HepG2 (cell line): ENCODE measurements around the gene CTSW. TPM values are rescaled to one million over a fixed set of nuclear protein-coding genes. Genes with fewer than 3 reads are reported as not detected.
A peak's percentile ranks its signal among the peaks of the same experiment; 100 is the strongest.

ENCODE experiments used
- ARNTL ChIP-seq: sonication (generic); formaldehyde crosslinking; IDR thresholded peaks from 2 replicates; pipeline ENCODE4 v1.4.0; 2020; ENCODE audit warnings: mild to moderate bottlenecking, missing genetic modification reagents
- ATAD3A ChIP-seq: sonication (generic); formaldehyde crosslinking; IDR thresholded peaks from 2 replicates; pipeline ENCODE4 v1.4.0; 2020; ENCODE audit warnings: missing genetic modification reagents
- E2F5 ChIP-seq: sonication (generic); formaldehyde crosslinking; conservative IDR thresholded peaks from 2 replicates; pipeline ENCODE4 v1.4.0; 2020; ENCODE audit warnings: missing genetic modification reagents
- ELF4 ChIP-seq: sonication (generic); formaldehyde crosslinking; IDR thresholded peaks from 2 replicates; pipeline ENCODE4 v1.5.0; 2020; ENCODE audit warnings: missing genetic modification reagents, mild to moderate bottlenecking, moderate library complexity, borderline replicate concordance
- ETV5 ChIP-seq: IDR thresholded peaks from 2 replicates; pipeline ENCODE4 v1.6.1; 2018; ENCODE audit warnings: missing biosample characterization, missing genetic modification reagents, inconsistent platforms, borderline replicate concordance
- HDAC1 ChIP-seq: sonication (generic); formaldehyde crosslinking; IDR thresholded peaks from 2 replicates; pipeline ENCODE4 v1.5.1; 2020; ENCODE audit warnings: mild to moderate bottlenecking, missing genetic modification reagents
- JDP2 ChIP-seq: sonication (generic); formaldehyde crosslinking; IDR thresholded peaks from 2 replicates; pipeline ENCODE4 v1.8.1; 2022; ENCODE audit warnings: missing genetic modification reagents, borderline replicate concordance
- KDM2A ChIP-seq: sonication (generic); formaldehyde crosslinking; IDR thresholded peaks from 2 replicates; pipeline ENCODE4 v1.4.0; 2020; ENCODE audit warnings: low read depth, missing genetic modification reagents, borderline replicate concordance
- KDM5A ChIP-seq: fragments of 200-600 bp; sonication (generic); IDR thresholded peaks from 2 replicates; pipeline ENCODE4 v1.7.0; 2018; ENCODE audit warnings: antibody characterized with exemption, mild to moderate bottlenecking, low read length, borderline replicate concordance
- MEIS1 ChIP-seq: sonication (generic); formaldehyde crosslinking; IDR thresholded peaks from 2 replicates; pipeline ENCODE4 v1.9.0; 2021; ENCODE audit warnings: mild to moderate bottlenecking, missing genetic modification reagents, moderate library complexity, borderline replicate concordance
- MTF2 ChIP-seq: sonication (generic); formaldehyde crosslinking; IDR thresholded peaks from 2 replicates; pipeline ENCODE4 v1.5.0; 2020; ENCODE audit warnings: missing genetic modification reagents, borderline replicate concordance
- NRL ChIP-seq: sonication (generic); formaldehyde crosslinking; IDR thresholded peaks from 2 replicates; pipeline ENCODE4 v1.5.0; 2020; ENCODE audit warnings: missing genetic modification reagents, mild to moderate bottlenecking, moderate library complexity, borderline replicate concordance
- REST ChIP-seq, 2 experiments: IDR thresholded peaks; 2 replicates each; pipeline ENCODE4 v1.6.1; 2011 to 2012; ENCODE audit warnings: low read length in 2 of 2, borderline replicate concordance in 1 of 2, low read depth in 1 of 2, mild to moderate bottlenecking in 1 of 2, moderate library complexity in 1 of 2
- RFX5 ChIP-seq: IDR thresholded peaks from 2 replicates; pipeline ENCODE4 v1.6.1; 2011; ENCODE audit warnings: low read depth, low read length, improper control_type of control experiment
- SKI ChIP-seq: fragments of 450-650 bp; IDR thresholded peaks from one replicate; pipeline ENCODE4 v1.6.1; 2018; ENCODE audit warnings: mild to moderate bottlenecking; ENCODE audit not compliant: partially characterized antibody
- SOX6 ChIP-seq, 2 experiments: fragments of 450-650 bp in 1 of 2; sonication (generic) in 1 of 2; formaldehyde crosslinking in 1 of 2; IDR thresholded peaks; 2 replicates each; pipeline versions ENCODE4 v1.4.0 to v1.6.1; 2017 to 2020; ENCODE audit warnings: antibody characterized with exemption in 1 of 2, mild to moderate bottlenecking in 1 of 2, missing genetic modification reagents in 1 of 2
- TEAD3 ChIP-seq: optimal IDR thresholded peaks from 2 replicates; pipeline ENCODE3; 2016; ENCODE audit warnings: borderline replicate concordance
- TOPORS ChIP-seq: sonication (generic); formaldehyde crosslinking; IDR thresholded peaks from 2 replicates; pipeline ENCODE4 v1.8.0; 2023; ENCODE audit warnings: mild to moderate bottlenecking, missing genetic modification reagents
- ZNF10 ChIP-seq: sonication (generic); formaldehyde crosslinking; IDR thresholded peaks from 2 replicates; pipeline ENCODE4 v1.4.0; 2020; ENCODE audit warnings: mild to moderate bottlenecking, low read depth, missing genetic modification reagents, borderline replicate concordance
- ZNF18 ChIP-seq: sonication (generic); formaldehyde crosslinking; IDR thresholded peaks from 2 replicates; pipeline ENCODE4 v1.8.0; 2022; ENCODE audit warnings: mild to moderate bottlenecking, missing genetic modification reagents; ENCODE audit not compliant: insufficient replicate concordance
- ZNF513 ChIP-seq: sonication (generic); formaldehyde crosslinking; conservative IDR thresholded peaks from 2 replicates; pipeline ENCODE4 v1.5.0; 2020; ENCODE audit warnings: missing genetic modification reagents
- polyA plus RNA-seq, 8 experiments: library from polyadenylated mRNA; depleted of rRNA in 3 of 8; stranded (reverse) in 7 of 8; unstranded in 1 of 8; fragments of >200 nt; fragmentation: Illumina TruSeq in 4 of 8; extraction: Trizol in 4 of 8; gene quantifications; 2 replicates each; pipeline versions ENCODE4 v1.2.1 to v1.2.3, GENCODE V29; 2011 to 2016; ENCODE audit warnings: low read depth in 4 of 8, missing spikeins in 1 of 8, mixed read lengths in 1 of 8; ENCODE audit not compliant: insufficient read depth in 1 of 8
- total RNA-seq, 5 experiments: library from RNA; depleted of rRNA; stranded (reverse); fragments of >200 nt; fragmentation: Illumina TruSeq; extraction: Trizol; gene quantifications; 2 replicates each; pipeline ENCODE4 v1.2.3, GENCODE V29; 2016; ENCODE audit warnings: low read depth in 1 of 5

Gene CTSW
- total and polyA plus RNA-seq, 2 of the 13 experiments (the other 11 are each of a cell fraction or from before 2014, with no cell fraction given), result 0.09 TPM; not detected in 1

GRCh38 chr11:65873318-65874156 lies 6.1 kb upstream of the CTSW start (continued):
- TF ChIP-seq HDAC1 (CRISPR knock-in tag), result peak; percentile 85
- TF ChIP-seq TOPORS (CRISPR knock-in tag), result no peak
- TF ChIP-seq TEAD3 (CRISPR knock-in tag), result peak; percentile 30
- peak; percentile 87 for TF ChIP-seq KDM2A
- TF ChIP-seq ETV5 (CRISPR knock-in tag), result peak; percentile 59; the same call in 1 of the 2 replicates
- no peak for TF ChIP-seq ZNF10
- TF ChIP-seq SOX6 (IDR thresholded peaks at IDR 0.05), result no peak
- TF ChIP-seq SOX6 (CRISPR knock-in tag; IDR thresholded peaks at IDR 0.05), result peak; percentile 77
- no peak for TF ChIP-seq JDP2 (CRISPR knock-in tag)
- no peak for TF ChIP-seq MTF2 (CRISPR knock-in tag)
- no peak for TF ChIP-seq ATAD3A
- no peak for TF ChIP-seq ELF4 (CRISPR knock-in tag)
- peak; percentile 39 for TF ChIP-seq SKI
- no peak for TF ChIP-seq KDM5A
- TF ChIP-seq ARNTL (CRISPR knock-in tag), result peak; percentile 94
- no peak for TF ChIP-seq ZNF513 (CRISPR knock-in tag)
- TF ChIP-seq REST (IDR thresholded peaks at IDR 0.05; ENCODE audit: borderline replicate concordance in 1 of 2, low read depth in 1 of 2, low read length in 2 of 2), result 0 out of 4 replicates have a peak, but pooled peaks of 1 of the 2 experiments have one; percentile 25
- peak; percentile 82 for TF ChIP-seq NRL (CRISPR knock-in tag)
- peak; percentile 43; the same call in 1 of the 2 replicates for TF ChIP-seq E2F5 (CRISPR knock-in tag)
- no peak for TF ChIP-seq MEIS1 (CRISPR knock-in tag)
- TF ChIP-seq RFX5, result no peak
- TF ChIP-seq ZNF18 (CRISPR knock-in tag), result peak; percentile 70
